HepG2 (cell line): ENCODE results near the gene AARS2. TPM values are rescaled to one million over a fixed set of nuclear protein-coding genes. Genes with fewer than 3 reads are reported as not detected.

ENCODE experiments used
- ELF3 ChIP-seq: IDR thresholded peaks from 2 replicates; pipeline ENCODE4 v1.6.1; 2016; ENCODE audit warnings: missing genetic modification reagents, missing compliant biosample characterization
- JUND ChIP-seq: sonication (generic); formaldehyde crosslinking; IDR thresholded peaks from 2 replicates; pipeline ENCODE4 v1.8.0; 2022; ENCODE audit warnings: mild to moderate bottlenecking, missing genetic modification reagents
- NAIF1 ChIP-seq: sonication (generic); formaldehyde crosslinking; IDR thresholded peaks from 2 replicates; pipeline ENCODE4 v1.5.0; 2020; ENCODE audit warnings: mild to moderate bottlenecking, missing genetic modification reagents, borderline replicate concordance
- PBX2 ChIP-seq: IDR thresholded peaks from 2 replicates; pipeline ENCODE4 v1.6.1; 2016; ENCODE audit warnings: control low read depth
- SMC3 ChIP-seq: IDR thresholded peaks from 2 replicates; pipeline ENCODE4 v1.6.1; 2011; ENCODE audit warnings: low read length, improper control_type of control experiment
- ZMYM2 ChIP-seq: sonication (generic); formaldehyde crosslinking; IDR thresholded peaks from 2 replicates; pipeline ENCODE4 v1.8.0; 2022; ENCODE audit warnings: mild to moderate bottlenecking, missing genetic modification reagents
- ZNF605 ChIP-seq: sonication (generic); formaldehyde crosslinking; IDR thresholded peaks from 2 replicates; pipeline ENCODE4 v1.8.0; 2022; ENCODE audit warnings: mild to moderate bottlenecking, missing genetic modification reagents
- polyA plus RNA-seq, 8 experiments: library from polyadenylated mRNA; depleted of rRNA in 3 of 8; stranded (reverse) in 7 of 8; unstranded in 1 of 8; fragments of >200 nt; fragmentation: Illumina TruSeq in 4 of 8; extraction: Trizol in 4 of 8; gene quantifications; 2 replicates each; pipeline versions ENCODE4 v1.2.1 to v1.2.3, GENCODE V29; 2011 to 2016; ENCODE audit warnings: low read depth in 4 of 8, missing spikeins in 1 of 8, mixed read lengths in 1 of 8; ENCODE audit not compliant: insufficient read depth in 1 of 8
- total RNA-seq, 5 experiments: library from RNA; depleted of rRNA; stranded (reverse); fragments of >200 nt; fragmentation: Illumina TruSeq; extraction: Trizol; gene quantifications; 2 replicates each; pipeline ENCODE4 v1.2.3, GENCODE V29; 2016; ENCODE audit warnings: low read depth in 1 of 5
- TF ChIP-seq, protein P1 (sequence below): sonication (generic); formaldehyde crosslinking; IDR thresholded peaks from 2 replicates; pipeline ENCODE4 v1.5.0; 2020; ENCODE audit warnings: missing genetic modification reagents
- TF ChIP-seq, protein P2 (sequence below): sonication (generic); formaldehyde crosslinking; conservative IDR thresholded peaks from 2 replicates; pipeline ENCODE4 v1.8.0; 2022; ENCODE audit warnings: low read depth, missing genetic modification reagents

The AARS2 gene
- total and polyA plus RNA-seq, 2 of the 13 experiments (the other 11 are each of a cell fraction or from before 2014, with no cell fraction given) = 7.5 to 24.1 TPM

DNA sequence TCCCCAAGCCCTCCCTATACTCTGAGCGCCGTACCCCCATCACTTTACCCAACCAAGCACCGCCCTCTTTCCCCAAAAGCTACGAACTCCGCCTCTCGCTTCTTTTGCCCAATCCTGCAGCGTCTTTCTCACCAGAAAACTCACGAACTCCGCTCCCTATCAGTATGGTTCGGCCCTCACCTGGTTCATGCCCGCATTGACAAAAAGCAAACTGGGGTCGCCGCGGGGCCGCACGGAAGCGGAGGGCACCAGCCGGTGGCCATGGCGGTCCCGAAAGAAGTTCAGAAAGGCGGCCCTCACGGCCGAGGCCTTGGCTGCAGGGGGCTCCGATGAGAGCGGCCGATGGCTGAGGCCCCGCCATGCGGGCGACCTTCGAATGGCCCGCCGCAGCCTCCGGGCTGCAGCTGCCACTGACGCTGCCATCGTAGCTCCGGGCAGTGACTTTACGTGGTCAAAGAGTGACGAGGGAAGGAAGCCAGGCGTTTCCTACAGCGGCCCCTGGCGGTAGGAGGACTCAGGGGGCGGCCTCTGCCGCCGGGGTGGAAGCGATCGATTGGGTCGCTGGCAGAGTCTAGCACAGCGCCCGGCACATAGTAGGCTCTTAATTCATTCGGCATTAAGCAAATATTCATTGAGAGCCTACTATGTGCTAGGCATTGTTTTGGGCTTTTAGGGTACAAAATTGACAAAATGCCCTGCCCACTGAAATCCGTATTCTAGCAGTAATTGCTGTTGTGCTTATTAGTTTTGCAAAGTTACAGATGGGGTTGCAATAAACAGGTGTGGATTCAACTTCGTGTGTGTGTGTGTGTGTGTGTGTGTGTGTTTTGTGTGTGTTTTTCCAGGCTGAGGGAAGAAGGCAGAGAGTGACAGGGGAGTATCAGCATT is at the start of gene AARS2 (continued):
- TF ChIP-seq, protein P1, sequence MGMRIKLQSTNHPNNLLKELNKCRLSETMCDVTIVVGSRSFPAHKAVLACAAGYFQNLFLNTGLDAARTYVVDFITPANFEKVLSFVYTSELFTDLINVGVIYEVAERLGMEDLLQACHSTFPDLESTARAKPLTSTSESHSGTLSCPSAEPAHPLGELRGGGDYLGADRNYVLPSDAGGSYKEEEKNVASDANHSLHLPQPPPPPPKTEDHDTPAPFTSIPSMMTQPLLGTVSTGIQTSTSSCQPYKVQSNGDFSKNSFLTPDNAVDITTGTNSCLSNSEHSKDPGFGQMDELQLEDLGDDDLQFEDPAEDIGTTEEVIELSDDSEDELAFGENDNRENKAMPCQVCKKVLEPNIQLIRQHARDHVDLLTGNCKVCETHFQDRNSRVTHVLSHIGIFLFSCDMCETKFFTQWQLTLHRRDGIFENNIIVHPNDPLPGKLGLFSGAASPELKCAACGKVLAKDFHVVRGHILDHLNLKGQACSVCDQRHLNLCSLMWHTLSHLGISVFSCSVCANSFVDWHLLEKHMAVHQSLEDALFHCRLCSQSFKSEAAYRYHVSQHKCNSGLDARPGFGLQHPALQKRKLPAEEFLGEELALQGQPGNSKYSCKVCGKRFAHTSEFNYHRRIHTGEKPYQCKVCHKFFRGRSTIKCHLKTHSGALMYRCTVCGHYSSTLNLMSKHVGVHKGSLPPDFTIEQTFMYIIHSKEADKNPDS (CRISPR knock-in tag) = peak; percentile 93
- TF ChIP-seq NAIF1 (CRISPR knock-in tag) (peak; percentile 95), SMC3 (no peak; the same call in 1 of the 2 replicates), ELF3 (peak; percentile 90), PBX2 (CRISPR knock-in tag) (0 out of 2 replicates have a peak, but pooled peaks have one; percentile 4), ZMYM2 (CRISPR knock-in tag) (peak; percentile 99), ZNF605 (peak; percentile 98), JUND (CRISPR knock-in tag) (peak; percentile 67)
- TF ChIP-seq, protein P2, sequence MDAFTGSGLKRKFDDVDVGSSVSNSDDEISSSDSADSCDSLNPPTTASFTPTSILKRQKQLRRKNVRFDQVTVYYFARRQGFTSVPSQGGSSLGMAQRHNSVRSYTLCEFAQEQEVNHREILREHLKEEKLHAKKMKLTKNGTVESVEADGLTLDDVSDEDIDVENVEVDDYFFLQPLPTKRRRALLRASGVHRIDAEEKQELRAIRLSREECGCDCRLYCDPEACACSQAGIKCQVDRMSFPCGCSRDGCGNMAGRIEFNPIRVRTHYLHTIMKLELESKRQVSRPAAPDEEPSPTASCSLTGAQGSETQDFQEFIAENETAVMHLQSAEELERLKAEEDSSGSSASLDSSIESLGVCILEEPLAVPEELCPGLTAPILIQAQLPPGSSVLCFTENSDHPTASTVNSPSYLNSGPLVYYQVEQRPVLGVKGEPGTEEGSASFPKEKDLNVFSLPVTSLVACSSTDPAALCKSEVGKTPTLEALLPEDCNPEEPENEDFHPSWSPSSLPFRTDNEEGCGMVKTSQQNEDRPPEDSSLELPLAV (CRISPR knock-in tag) = no peak
- TF ChIP-seq, all 625 proteins: peak for 484
